CMK (cell line): Measurements from ENCODE around the gene PPP2R5C.
"Not testable (repeated sequence)": the region's sequence is repeated elsewhere in the genome, so short reads cannot be mapped to it uniquely, and the experiment has no call there.

ENCODE experiments used
- DNase-seq: peaks from one replicate; pipeline ENCODE4 v3.0.0-alpha.2; 2010; ENCODE audit warnings: low read depth

PPP2R5C gene

GRCh38 chr14:101966742-101967141 is 205.2 kb downstream of the PPP2R5C start:
- DNase-seq: no peak

- DNase-seq: no peak
These were observed 206.7 kb downstream of the PPP2R5C start for GRCh38 chr14:101968186-101968585.

DNA sequence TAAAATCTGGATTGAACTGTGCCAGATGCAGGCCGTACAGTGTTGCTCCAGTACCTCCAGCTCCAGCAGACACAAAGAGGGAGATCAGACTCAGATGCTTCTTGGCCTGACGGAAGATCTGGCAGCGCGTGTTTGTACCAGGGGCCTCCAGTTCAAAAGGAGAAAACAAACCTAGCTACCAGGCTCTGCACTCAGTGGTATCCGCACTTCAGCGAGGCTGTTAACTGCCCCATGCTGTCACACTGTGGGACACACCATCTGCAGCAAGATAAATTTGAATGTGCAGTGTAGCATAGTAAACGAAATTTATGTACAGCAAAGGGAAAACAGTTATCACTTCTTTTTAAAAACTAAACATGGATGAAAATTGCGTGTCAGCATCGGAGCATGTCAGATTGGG is 208.0 kb downstream of the PPP2R5C start:
- DNase-seq: no peak

DNA sequence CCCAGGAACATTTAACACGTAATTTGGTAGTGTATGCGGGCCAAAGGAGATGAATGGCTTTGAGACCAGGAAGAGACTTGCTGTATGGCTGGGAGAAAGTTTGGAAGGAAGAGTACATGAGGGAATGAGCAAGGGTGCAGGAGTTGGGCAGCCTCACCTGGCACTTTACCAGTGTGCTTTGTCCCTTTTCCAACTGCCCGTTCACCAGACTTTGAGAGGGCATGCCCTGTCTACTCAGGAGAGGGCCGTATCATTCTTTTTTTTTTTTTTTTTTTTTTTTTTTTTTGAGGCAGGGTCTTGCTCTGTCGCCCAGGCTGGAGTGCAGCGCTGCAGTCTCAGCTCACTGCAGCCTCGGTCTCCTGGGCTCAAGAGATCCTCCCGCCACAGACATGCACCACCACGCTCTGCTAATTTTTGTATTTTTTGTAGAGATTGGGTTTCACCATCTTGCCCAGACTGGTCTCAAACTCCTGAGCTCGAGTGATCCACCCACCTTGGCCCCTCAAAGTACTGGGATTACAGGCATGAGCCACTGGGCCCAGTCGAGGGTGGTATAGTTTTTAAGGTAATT is 209.4 kb downstream of the PPP2R5C start:
- no peak for DNase-seq

DNA sequence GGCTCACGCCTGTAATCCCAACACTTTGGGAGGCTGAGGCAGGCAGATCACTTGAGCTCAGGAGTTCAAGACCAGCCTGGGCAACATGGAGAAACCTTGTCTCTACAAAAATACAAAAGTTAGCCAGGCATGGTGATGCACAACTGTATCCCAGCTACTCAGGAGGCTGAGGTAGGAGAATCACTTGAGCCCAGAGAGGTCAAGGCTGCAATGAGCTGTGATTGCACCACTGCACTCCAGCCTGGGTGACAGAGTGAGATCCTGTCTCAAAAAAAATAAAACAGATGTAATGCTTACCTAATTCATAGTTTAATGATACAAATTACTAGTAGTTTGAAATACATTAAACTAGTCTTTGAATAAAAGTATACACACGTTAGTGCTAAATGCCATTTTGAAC is 209.9 kb downstream of the PPP2R5C start:
- not testable (repeated sequence) for DNase-seq

- DNase-seq: no peak
These were observed 210.8 kb downstream of the PPP2R5C start for GRCh38 chr14:101972126-101972866.

- no peak for DNase-seq
These were observed 211.8 kb downstream of the PPP2R5C start for GRCh38 chr14:101973356-101973755.

DNA sequence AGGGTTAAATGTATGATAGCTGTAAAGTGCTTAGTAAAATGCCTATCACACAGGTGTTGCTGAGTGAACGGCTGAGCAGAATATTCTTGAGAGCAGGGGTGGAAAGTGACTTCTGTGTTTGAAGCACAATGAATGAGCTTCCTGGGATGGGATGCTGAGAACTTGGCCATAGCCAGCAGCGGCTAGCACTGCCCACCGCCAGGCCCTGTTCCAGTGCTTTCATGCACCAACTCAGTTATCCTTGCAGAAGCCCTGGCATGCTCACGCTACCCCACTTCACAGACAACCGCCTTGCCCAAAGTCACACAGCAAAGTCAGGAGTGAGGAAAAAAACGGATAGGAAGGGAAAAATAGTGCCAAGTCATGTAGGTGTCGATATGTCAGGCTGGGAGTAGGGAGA is 213.7 kb downstream of the PPP2R5C start:
- DNase-seq: no peak
